ENCODE data around the gene PITPNC1. TPM values are rescaled to one million over a fixed set of nuclear protein-coding genes. Genes with fewer than 3 reads are reported as not detected.
A peak's percentile ranks its signal among the peaks of the same experiment; 100 is the strongest.

The PITPNC1 gene
- total RNA-seq, 1 donor from 2014 or later, result 21.5 TPM

DNA sequence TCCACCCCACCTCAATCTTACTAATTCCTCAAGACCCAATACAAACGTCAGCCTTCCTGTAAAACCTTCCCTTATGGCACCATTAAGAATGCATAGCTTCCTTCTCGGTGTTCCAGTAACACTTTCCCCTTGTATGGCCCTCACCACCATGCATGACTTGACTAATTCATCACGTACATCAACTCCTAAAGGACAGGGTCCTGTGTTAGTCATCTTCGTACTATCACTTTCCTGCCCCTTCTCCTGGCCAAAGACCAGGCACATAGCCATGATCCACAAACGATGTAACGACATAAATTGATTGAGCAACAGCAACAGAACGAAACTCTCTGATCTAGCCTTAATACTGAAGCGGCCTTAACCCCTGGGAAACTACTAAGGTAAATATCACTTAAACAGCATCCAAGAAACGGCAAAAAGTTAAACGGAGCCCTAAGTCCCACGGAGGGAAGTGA lies 11.3 kb upstream of the PITPNC1 start:
- Mint-ChIP-seq H3K27ac (ENCODE audit: unreplicated experiment) (peak overlapping the region; percentile 90), H3K4me3 (peak overlapping the region; percentile 95), H3K4me1 (peaks cover 37% of the 10 kb centered on the region), H3K9me3 (no peaks in the 10 kb centered on the region), H3K36me3 (ENCODE audit: low read depth) (peaks cover 4% of the 10 kb centered on the region), H3K27me3 (ENCODE audit: low read depth) (no peaks in the 10 kb centered on the region)
- no peak for TF ChIP-seq CTCF (conservative IDR thresholded peaks at IDR 0.05)
- DNase-seq (ENCODE audit: low read depth, low spot score), result no peak

- H3K9me3 Mint-ChIP-seq, result no peaks in the 10 kb centered on the region
- H3K4me3 Mint-ChIP-seq, result peak within 1 kb of the TSS; percentile 95
- H3K27ac Mint-ChIP-seq (ENCODE audit: unreplicated experiment), result peak within 1 kb of the TSS; percentile 98
- no peak for TF ChIP-seq CTCF (conservative IDR thresholded peaks at IDR 0.05)
- H3K36me3 Mint-ChIP-seq (ENCODE audit: low read depth), result peaks cover 2% of the 10 kb centered on the region
- H3K27me3 Mint-ChIP-seq (ENCODE audit: low read depth), result no peaks in the 10 kb centered on the region
- peak; percentile 97 for DNase-seq (ENCODE audit: low read depth, low spot score)
- peaks cover 34% of the 10 kb centered on the region for H3K4me1 Mint-ChIP-seq
These were observed 10.6 kb upstream of the PITPNC1 start, which contains the start of gene PSMD12 for GRCh38 chr17:67366193-67367157. Gene PSMD12 (minus strand): TSS chr17:67366577. CDS start chr17:67366519, 58 bp downstream.

- Mint-ChIP-seq H3K27me3 (ENCODE audit: low read depth) (no peaks in the 10 kb centered on the region), H3K9me3 (no peaks in the 10 kb centered on the region), H3K4me1 (peaks cover 27% of the 10 kb centered on the region), H3K27ac (ENCODE audit: unreplicated experiment) (no peak overlapping the region), H3K36me3 (ENCODE audit: low read depth) (no peaks in the 10 kb centered on the region), H3K4me3 (peak overlapping the region; percentile 6)
- TF ChIP-seq CTCF (conservative IDR thresholded peaks at IDR 0.05), result no peak
- no peak for DNase-seq (ENCODE audit: low read depth, low spot score)
These were observed 7.4 kb upstream of the PITPNC1 start for GRCh38 chr17:67369676-67370075.

GRCh38 chr17:67372751-67373150 lies 4.3 kb upstream of the PITPNC1 start:
- H3K36me3 Mint-ChIP-seq (ENCODE audit: low read depth), result no peaks in the 10 kb centered on the region
- no peak for TF ChIP-seq CTCF (conservative IDR thresholded peaks at IDR 0.05)

GRCh38 chr17:67374329-67375053 lies 2.6 kb upstream of the PITPNC1 start:
- H3K9me3 Mint-ChIP-seq, result no peaks in the 10 kb centered on the region
- peaks cover 5% of the 10 kb centered on the region for H3K36me3 Mint-ChIP-seq (ENCODE audit: low read depth)
- DNase-seq (ENCODE audit: low read depth, low spot score), result peak; percentile 88
- peaks cover 22% of the 10 kb centered on the region for H3K4me1 Mint-ChIP-seq
- H3K4me3 Mint-ChIP-seq, result peak overlapping the region; percentile 91
- peak; percentile 89 for TF ChIP-seq CTCF (conservative IDR thresholded peaks at IDR 0.05)
- no peaks in the 10 kb centered on the region for H3K27me3 Mint-ChIP-seq (ENCODE audit: low read depth)
- H3K27ac Mint-ChIP-seq (ENCODE audit: unreplicated experiment), result no peak overlapping the region

More at GRCh38 chr17:67372751-67373150, 4.3 kb upstream of the PITPNC1 start:
- no peak overlapping the region for H3K27ac Mint-ChIP-seq (ENCODE audit: unreplicated experiment)
- H3K9me3 Mint-ChIP-seq, result no peaks in the 10 kb centered on the region
- DNase-seq (ENCODE audit: low read depth, low spot score), result no peak
- peak overlapping the region; percentile 51 for H3K4me3 Mint-ChIP-seq
- H3K27me3 Mint-ChIP-seq (ENCODE audit: low read depth), result no peaks in the 10 kb centered on the region
- H3K4me1 Mint-ChIP-seq, result peaks cover 20% of the 10 kb centered on the region

All from neural crest cell (in vitro differentiated cells).